Stimulated activated CD8-positive, alpha-beta memory T cell treated with anti-CD3 and anti-CD28 coated beads, Interleukin-2, amount 100 ng/mL, for 48 hours (primary cell): ENCODE measurements around the gene UVSSA.
"Not testable (repeated sequence)": the region's sequence is repeated elsewhere in the genome, so short reads cannot be mapped to it uniquely, and the experiment has no call there.

Experiments
- DNase-seq, 2 donors: peaks; one replicate each; pipeline ENCODE4 v3.0.0-alpha.2; 2020; ENCODE audit warnings: low read depth in 2 of 2

The UVSSA gene

GRCh38 chr4:1364217-1364616 is 17.2 kb downstream of the UVSSA start:
- DNase-seq: no peak

- no peak for DNase-seq
These were observed 17.7 kb downstream of the UVSSA start for GRCh38 chr4:1364748-1365147.

- DNase-seq: no peak
These were observed 18.5 kb downstream of the UVSSA start for GRCh38 chr4:1365271-1366178.

- DNase-seq: no peak
These were observed 19.6 kb downstream of the UVSSA start for GRCh38 chr4:1366371-1367229.

- DNase-seq: no peak
These were observed 20.4 kb downstream of the UVSSA start for GRCh38 chr4:1367230-1367935.

- no peak for DNase-seq
These were observed 20.9 kb downstream of the UVSSA start for GRCh38 chr4:1367936-1368289.

- DNase-seq: no peak
These were observed 21.5 kb downstream of the UVSSA start for GRCh38 chr4:1368421-1369090.

GRCh38 chr4:1369091-1369450 is 22.1 kb downstream of the UVSSA start:
- DNase-seq: no peak

GRCh38 chr4:1369479-1370079 is 22.6 kb downstream of the UVSSA start:
- no peak for DNase-seq

GRCh38 chr4:1370321-1371124 is 23.5 kb downstream of the UVSSA start:
- no peak for DNase-seq

- DNase-seq: no peak
These were observed 24.5 kb downstream of the UVSSA start for GRCh38 chr4:1371176-1372165.

- not testable (repeated sequence) for DNase-seq
These were observed 25.6 kb downstream of the UVSSA start for GRCh38 chr4:1372576-1372975.

- no peak for DNase-seq
These were observed 27.1 kb downstream of the UVSSA start for GRCh38 chr4:1373892-1374705.

GRCh38 chr4:1374706-1375045 is 27.7 kb downstream of the UVSSA start:
- DNase-seq: no peak

GRCh38 chr4:1375051-1375721 is 28.2 kb downstream of the UVSSA start:
- no peak for DNase-seq

- no peak for DNase-seq
These were observed 28.8 kb downstream of the UVSSA start for GRCh38 chr4:1375761-1376322.

GRCh38 chr4:1376391-1376840 is 29.4 kb downstream of the UVSSA start:
- no peak for DNase-seq
